Hematopoietic multipotent progenitor cell treated with erythropoietin and hydrocortisone succinate and interleukin-3 and kit ligand, for 15 days (in vitro differentiated cells): ENCODE measurements around the gene NUMB.

ENCODE experiments used
- DNase-seq: peaks from one replicate; pipeline ENCODE4 v3.0.0-alpha.2; 2015; ENCODE audit warnings: low spot score

NUMB gene

DNA sequence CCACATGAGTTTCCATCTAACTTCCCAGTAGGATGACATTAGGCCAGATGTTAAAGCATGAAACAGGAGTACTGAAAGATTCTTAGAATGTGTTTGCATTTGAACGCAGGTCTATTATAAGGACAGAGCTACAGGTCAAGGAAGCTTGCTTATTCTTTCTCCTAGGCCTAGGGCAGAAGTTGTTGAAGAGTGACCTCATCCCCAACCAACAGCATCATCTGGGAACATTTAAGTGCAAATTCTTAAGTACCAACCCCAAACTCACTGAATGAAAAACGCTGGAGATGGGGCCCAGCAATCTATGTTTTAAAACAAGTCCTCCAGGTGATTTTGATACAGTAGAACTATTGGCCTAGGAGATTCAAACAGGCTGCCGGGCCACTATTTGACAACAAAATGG, 168.6 kb downstream of the NUMB start:
- no peak for DNase-seq

DNA sequence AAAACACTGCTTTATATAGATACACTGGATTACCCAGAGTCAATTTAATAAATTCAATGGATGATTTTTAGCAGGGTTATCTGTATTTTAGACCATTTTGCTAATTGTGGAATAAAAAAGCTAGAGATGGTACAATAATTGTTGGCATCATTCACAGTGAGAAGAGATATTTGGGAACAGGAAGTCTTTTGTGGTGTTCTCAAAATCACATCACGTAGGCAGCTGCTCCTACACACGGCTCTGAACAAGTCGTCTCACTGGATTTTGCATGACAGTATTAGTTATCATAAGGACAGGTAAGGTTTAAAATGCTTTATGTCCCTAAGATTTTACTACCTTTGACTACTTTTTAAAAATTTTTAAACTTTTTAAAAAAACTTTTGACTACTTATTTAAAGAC, 169.0 kb downstream of the NUMB start:
- no peak for DNase-seq

DNA sequence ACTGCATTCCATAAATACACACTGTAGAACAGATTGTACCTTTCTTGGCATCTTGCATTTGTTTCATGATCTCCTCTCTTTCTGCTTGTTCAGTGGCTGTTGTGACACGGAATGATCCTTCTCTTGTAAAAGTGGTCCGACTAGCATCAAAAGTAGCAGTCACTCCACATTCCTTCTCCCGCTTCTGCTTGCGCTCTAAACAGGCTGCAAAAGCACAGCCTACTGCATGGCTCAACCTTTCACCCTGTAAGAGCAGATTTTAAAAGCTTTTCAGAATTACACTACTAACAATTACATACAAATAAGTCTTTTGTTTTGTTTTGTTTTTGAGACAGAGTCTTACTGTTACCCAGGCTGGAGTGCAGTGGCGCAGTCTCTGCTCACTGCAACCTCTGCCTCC, 171.3 kb downstream of the NUMB start:
- DNase-seq: no peak

GRCh38 chr14:73286598-73286997, 171.7 kb downstream of the NUMB start:
- no peak for DNase-seq

DNA sequence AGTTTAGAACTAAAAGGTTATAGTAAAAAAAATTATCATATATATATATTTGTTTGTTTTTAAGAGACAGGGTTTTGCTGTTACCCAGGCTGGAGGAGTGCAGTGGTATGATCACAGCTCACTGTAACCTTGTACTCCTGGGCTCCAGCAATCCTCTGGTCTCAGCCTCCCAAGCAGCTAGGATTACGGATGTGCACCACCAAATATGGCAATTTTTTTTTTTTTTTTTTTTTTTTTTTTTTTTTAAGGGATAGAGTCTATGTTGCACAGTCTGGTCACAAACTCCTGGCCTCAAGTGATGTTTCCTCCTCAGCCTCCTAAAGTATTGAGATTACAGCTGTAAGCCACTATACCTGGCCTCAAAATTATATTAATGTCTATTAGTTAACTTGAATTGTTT, 172.4 kb downstream of the NUMB start:
- DNase-seq: no peak

- DNase-seq: no peak
These were observed 174.6 kb downstream of the NUMB start for GRCh38 chr14:73283608-73284379.

DNA sequence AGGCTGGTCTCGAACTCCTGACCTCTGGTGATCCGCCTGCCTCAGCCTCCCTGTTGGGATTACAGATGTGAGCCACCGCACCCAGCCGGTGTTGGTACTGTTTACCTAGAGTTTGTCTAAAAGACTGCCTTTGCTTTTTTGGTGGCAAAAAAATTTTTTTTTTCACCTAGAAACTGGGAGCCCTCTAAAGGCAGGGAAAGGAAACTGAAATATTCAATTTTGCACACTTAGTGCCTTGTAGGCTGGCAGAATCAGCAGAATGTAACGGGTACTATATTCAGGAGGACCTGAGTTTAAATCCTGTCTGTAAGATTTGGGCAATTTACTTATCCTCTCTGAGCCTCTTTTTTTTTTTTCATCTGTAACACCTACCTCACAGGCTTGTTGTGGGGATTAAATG, 177.4 kb downstream of the NUMB start:
- DNase-seq: no peak

DNA sequence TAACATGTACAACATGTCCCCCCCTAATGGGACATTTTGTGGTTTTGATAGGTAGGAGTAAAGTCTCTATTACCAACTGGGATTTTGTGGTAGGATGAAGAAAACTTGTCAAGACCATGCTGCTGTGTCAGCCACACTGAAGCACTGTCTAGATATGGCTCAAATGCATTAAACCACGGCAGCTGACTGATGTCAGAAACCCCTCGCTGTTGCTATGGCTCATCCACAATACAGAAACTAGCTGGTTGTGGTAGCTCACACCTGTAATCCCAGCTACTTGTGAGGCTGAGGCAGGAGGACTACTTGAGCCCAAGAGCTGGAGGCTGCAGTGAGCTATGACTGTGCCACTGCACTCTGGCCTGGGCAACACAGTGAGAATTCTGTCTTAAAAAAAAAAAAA, 181.0 kb downstream of the NUMB start:
- no peak for DNase-seq

DNA sequence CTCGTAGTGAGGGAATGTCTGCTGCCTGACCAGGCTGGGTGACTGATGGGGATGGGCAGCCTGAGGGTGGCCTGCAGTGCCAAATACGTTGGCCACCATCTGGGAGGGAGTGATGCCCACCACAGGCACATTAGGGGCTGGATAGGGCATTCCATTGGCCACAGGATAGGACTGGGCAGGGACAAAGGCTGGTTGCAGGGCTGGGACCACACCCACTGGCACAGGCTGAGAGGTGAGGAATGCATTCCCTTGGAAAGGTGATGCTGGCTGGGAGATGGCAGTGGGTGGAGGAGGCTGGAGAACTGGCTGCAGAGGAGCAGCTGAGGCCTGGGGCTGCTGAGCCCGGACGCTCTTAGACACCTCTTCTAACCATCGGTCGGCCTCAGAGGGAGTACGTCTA, 181.5 kb downstream of the NUMB start:
- no peak for DNase-seq

DNA sequence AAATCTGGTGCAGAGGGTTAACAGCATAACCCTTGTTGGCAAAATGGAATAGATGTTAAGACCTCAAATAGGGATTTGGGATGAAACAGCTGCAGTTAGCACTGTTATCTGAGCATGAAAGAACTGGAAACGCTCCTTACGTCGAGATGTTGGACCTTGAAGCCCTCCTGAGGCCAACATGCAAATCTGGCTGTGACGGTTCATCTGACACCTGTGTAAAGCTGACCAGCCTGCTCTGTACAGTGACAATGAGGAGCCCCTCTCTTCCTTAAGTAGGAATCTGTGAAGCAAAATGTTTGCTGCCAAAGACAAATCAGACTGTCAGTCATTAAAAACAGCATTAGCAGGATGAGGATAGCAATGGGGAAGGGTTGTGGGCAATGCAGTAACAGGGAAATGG, 184.5 kb downstream of the NUMB start:
- no peak for DNase-seq

DNA sequence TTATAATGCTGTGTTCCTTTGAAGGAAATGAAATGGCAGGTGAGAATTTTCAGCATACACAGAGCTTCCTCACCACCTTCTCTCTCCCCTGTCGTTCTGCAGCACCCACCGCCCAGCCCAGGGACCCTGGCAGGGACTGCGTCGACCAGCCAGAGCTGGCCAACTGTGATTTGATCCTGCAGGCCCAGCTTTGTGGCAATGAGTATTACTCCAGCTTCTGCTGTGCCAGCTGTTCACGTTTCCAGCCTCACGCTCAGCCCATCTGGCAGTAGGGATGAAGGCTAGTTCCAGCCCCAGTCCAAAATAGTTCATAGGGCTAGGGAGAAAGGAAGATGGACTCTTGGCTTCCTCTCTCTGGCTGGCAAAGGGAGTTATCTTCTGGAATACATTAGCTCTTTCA, 186.0 kb downstream of the NUMB start:
- no peak for DNase-seq

- no peak for DNase-seq
These were observed 188.4 kb downstream of the NUMB start for GRCh38 chr14:73269729-73270531.

- DNase-seq: no peak
These were observed 190.9 kb downstream of the NUMB start for GRCh38 chr14:73267474-73267873.

- DNase-seq: no peak
These were observed 192.0 kb downstream of the NUMB start for GRCh38 chr14:73266317-73266716.

DNA sequence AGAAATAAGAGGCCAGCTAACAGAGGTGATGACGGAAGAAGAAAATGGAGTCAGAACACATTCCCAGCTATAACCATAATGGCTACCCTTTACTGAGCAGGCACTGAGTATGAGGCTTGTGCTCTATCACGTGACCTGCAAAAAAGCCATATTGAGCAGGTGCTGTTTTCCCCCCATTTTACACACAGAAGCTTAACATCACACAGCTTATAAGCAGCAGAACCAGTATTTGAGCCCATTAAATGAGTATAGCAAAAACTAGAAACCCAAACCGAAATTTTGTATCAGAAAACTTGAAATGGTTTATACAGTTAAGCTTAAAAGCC, 192.7 kb downstream of the NUMB start:
- DNase-seq: no peak

GRCh38 chr14:73264885-73265720, 193.2 kb downstream of the NUMB start:
- DNase-seq: no peak

DNA sequence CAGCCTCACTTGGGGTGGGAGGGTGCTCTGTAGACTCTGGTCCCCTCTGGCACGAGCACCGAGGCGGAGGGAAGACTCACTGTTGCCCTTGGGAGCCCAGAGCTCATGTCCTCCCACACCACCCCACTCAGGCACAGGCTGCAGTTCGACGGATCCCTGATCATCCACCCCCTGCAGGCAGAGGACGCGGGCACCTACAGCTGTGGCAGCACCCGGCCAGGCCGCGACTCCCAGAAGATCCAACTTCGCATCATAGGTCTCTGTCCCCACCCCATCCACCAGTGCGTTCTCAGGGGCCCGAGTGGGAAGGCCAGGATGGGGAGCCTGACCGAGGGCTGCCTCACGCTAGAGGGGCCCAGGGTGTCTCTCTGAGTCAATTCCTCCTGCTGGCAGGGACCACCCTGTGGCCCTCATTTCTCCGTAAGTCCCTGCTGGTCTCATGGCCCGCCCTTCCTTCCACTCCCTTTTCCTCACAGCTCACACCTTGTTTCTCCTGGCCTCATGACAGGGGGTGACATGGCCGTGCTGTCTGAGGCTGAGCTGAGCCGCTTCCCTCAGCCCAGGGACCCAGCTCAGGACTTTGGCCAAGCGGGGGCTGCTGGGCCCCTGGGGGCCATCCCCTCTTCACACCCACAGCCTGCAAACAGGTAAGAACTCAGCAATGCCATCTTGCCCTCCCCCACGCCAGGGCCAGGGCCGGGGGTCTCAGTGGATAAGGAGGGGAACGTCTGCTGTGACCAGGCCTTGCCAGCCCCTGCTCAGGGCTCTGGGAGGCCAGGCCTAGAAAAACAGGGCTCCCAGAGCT, 194.1 kb downstream of the NUMB start:
- no peak for DNase-seq

DNA sequence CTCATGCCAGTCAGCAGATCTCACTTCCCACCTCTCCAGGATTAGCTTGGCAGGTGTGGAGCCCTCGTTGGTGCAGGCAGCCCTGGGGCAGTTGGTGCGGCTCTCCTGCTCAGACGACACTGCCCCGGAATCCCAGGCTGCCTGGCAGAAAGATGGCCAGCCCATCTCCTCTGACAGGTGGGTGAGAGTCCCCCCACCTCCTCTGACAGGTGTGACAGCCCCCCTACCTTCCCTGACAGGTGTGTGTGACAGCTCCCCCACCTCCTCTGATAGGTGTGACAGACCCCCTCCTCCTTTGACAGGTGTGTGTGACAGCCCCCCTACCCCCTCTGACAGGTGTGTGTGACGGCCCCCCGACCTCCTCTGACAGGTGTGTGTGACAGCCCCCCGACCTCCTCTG, 194.7 kb downstream of the NUMB start:
- no peak for DNase-seq

DNA sequence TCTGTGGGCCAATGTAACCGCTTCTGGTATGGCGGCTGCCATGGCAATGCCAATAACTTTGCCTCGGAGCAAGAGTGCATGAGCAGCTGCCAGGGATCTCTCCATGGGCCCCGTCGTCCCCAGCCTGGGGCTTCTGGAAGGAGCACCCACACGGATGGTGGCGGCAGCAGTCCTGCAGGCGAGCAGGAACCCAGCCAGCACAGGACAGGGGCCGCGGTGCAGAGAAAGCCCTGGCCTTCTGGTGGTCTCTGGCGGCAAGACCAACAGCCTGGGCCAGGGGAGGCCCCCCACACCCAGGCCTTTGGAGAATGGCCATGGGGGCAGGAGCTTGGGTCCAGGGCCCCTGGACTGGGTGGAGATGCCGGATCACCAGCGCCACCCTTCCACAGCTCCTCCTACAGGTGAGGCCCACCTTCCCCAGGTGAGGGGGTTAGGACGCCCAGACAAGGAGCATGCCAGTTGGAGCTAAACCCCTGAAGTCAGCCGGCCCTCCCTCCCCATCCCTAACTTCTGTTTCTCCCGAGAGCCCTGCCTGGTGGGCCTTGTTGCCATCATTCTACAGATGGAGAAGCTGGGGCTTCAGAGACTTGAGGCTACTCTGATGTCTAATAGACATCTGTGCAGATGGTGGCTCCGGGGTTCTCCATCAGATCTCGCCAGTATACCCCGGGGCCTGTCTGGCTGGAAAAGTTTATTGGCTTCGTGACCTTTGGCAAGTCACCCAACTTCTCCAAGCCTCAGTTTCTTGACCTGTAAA, 195.7 kb downstream of the NUMB start:
- no peak for DNase-seq

GRCh38 chr14:73261520-73262426, 196.6 kb downstream of the NUMB start:
- DNase-seq: no peak
